Endothelial cell of umbilical vein (primary cell): ENCODE results near the gene PDGFRA. TPM values are rescaled to one million over a fixed set of nuclear protein-coding genes. Genes with fewer than 3 reads are reported as not detected.
A peak's percentile ranks its signal among the peaks of the same experiment; 100 is the strongest.

Experiments
- BruUV-seq: library from RNA; stranded (reverse); fragments of 400-500 nt; replicated peaks from 2 replicates; lab custom pipeline; 2021; lab: Mats Ljungman, UMichigan
- CTCF ChIA-PET: fragments of 300-600, 350-600 bp; sonication (Branson Sonifier 250); formaldehyde crosslinking; loops from one replicate; lab custom pipeline; 2021; ENCODE audit warnings: antibody characterized with exemption, inconsistent platforms; lab: Charles Lee
- POLR2A ChIA-PET: fragments of 300-600, 350-600 bp; sonication (Branson Sonifier 250); formaldehyde crosslinking; loops from one replicate; lab custom pipeline; 2021; ENCODE audit warnings: antibody characterized with exemption, inconsistent platforms; lab: Charles Lee
- DNase-seq: peaks from one replicate; pipeline ENCODE4 v3.0.0-alpha.2; 2011; ENCODE audit warnings: low read depth, low spot score
- FAIRE-seq: peaks from 2 replicates; lab custom pipeline; 2011; peaks lifted over from hg19 to GRCh38; lab: Jason Lieb, UNC
- H2AFZ ChIP-seq: 2 replicates; pipeline ENCODE4 v1.6.0; 2012; ENCODE audit warnings: low read depth, low read length, control low read depth, inconsistent platforms
- H3K27ac ChIP-seq: 2 replicates; pipeline ENCODE4 v1.5.1; 2011; ENCODE audit warnings: low read depth, mild to moderate bottlenecking, control low read depth, low read length, moderate library complexity; ENCODE audit not compliant: insufficient read depth
- H3K27me3 ChIP-seq, 2 experiments: 2 replicates each; pipeline versions ENCODE4 v1.6.0 to v1.6.1; 2011; ENCODE audit warnings: low read length in 2 of 2, mixed read lengths in 1 of 2; ENCODE audit not compliant: control insufficient read depth in 2 of 2, insufficient read depth in 2 of 2
- H3K36me3 ChIP-seq, 2 experiments: 2 replicates in 1 of 2; 3 replicates in 1 of 2; pipeline ENCODE4 v1.5.1; 2011; ENCODE audit warnings: low read length in 2 of 2, mild to moderate bottlenecking in 1 of 2, moderate library complexity in 1 of 2; ENCODE audit not compliant: control insufficient read depth in 2 of 2, insufficient read depth in 2 of 2; ENCODE audit errors: extremely low read depth in 1 of 2
- H3K4me1 ChIP-seq: 3 replicates; pipeline ENCODE4 v1.5.1; 2011; ENCODE audit warnings: mild to moderate bottlenecking, low read length; ENCODE audit not compliant: control insufficient read depth, insufficient read depth; ENCODE audit errors: extremely low read depth
- H3K4me2 ChIP-seq: 2 replicates; pipeline ENCODE4 v1.6.1; 2011; ENCODE audit warnings: low read length, control low read depth, mixed read lengths; ENCODE audit not compliant: insufficient read depth
- H3K4me3 ChIP-seq, 3 experiments: fragments of 200-600 bp in 1 of 3; sonication (generic), shearing (Covaris generic) in 1 of 3; replicated peaks in 1 of 3; 2 replicates each; pipeline ENCODE4 v1.5.1; 2011 to 2016; ENCODE audit warnings: control low read depth in 3 of 3, low read length in 3 of 3, mild to moderate bottlenecking in 2 of 3, inconsistent platforms in 1 of 3, low read depth in 1 of 3, moderate library complexity in 1 of 3; ENCODE audit not compliant: insufficient read depth in 1 of 3
- H3K79me2 ChIP-seq: 2 replicates; pipeline ENCODE4 v1.6.0; 2012; ENCODE audit warnings: low read length, inconsistent platforms; ENCODE audit not compliant: control insufficient read depth, insufficient read depth
- H3K9ac ChIP-seq: replicated peaks from 2 replicates; pipeline ENCODE3; 2011; ENCODE audit warnings: low read length, control low read depth; ENCODE audit not compliant: insufficient read depth; ENCODE audit errors: extremely low read depth
- H3K9me1 ChIP-seq: replicated peaks from 3 replicates; pipeline ENCODE4 v1.6.0; 2011; ENCODE audit warnings: mild to moderate bottlenecking, low read length; ENCODE audit not compliant: control insufficient read depth, insufficient read depth; ENCODE audit errors: extremely low read depth
- H3K9me3 ChIP-seq: replicated peaks from 2 replicates; pipeline ENCODE4 v1.5.1; 2012; ENCODE audit warnings: low read length, inconsistent platforms; ENCODE audit not compliant: control insufficient read depth, insufficient read depth
- H4K20me1 ChIP-seq: replicated peaks from 2 replicates; pipeline ENCODE3; 2011; ENCODE audit warnings: mild to moderate bottlenecking, low read length; ENCODE audit not compliant: control insufficient read depth, insufficient read depth; ENCODE audit errors: extremely low read depth
- CTCF ChIP-seq, 2 donors: IDR thresholded peaks; 1 replicate in 1 of 2; 2 replicates in 1 of 2; pipeline ENCODE4 v1.5.1; 2011; ENCODE audit warnings: low read length in 2 of 2, mild to moderate bottlenecking in 2 of 2, moderate library complexity in 2 of 2, control low read depth in 1 of 2, inconsistent platforms in 1 of 2, low read depth in 1 of 2; ENCODE audit not compliant: insufficient read depth in 1 of 2; ENCODE audit errors: extremely low read depth in 1 of 2
- EZH2 ChIP-seq: IDR thresholded peaks from 2 replicates; pipeline ENCODE4 v1.6.1; 2012; ENCODE audit warnings: borderline replicate concordance, low read depth, mild to moderate bottlenecking, moderate library complexity, low read length, inconsistent platforms; ENCODE audit not compliant: severe bottlenecking
- FOS ChIP-seq: IDR thresholded peaks from 2 replicates; pipeline ENCODE4 v1.6.1; 2011; ENCODE audit warnings: mild to moderate bottlenecking, low read length, moderate library complexity, borderline replicate concordance; ENCODE audit not compliant: insufficient read depth
- GATA2 ChIP-seq: IDR thresholded peaks from 2 replicates; pipeline ENCODE4 v1.7.0; 2011; ENCODE audit warnings: low read depth, mild to moderate bottlenecking, moderate library complexity, mixed read lengths, low read length; ENCODE audit not compliant: insufficient read length, insufficient read depth
- JUN ChIP-seq: IDR thresholded peaks from 2 replicates; pipeline ENCODE4 v1.6.1; 2011; ENCODE audit warnings: borderline replicate concordance, low read depth; ENCODE audit not compliant: insufficient read length, insufficient read depth
- MAX ChIP-seq: IDR thresholded peaks from 2 replicates; pipeline ENCODE4 v1.6.1; 2011; ENCODE audit not compliant: insufficient read depth, insufficient read length
- MYC ChIP-seq: IDR thresholded peaks from one replicate; pipeline ENCODE4 v1.6.1; 2011; ENCODE audit warnings: mild to moderate bottlenecking, low read depth, low read length
- POLR2A ChIP-seq: IDR thresholded peaks from 2 replicates; pipeline ENCODE4 v1.6.1; 2012; ENCODE audit warnings: low read depth, mild to moderate bottlenecking, control low read depth, low read length
- POLR2AphosphoS5 ChIP-seq: IDR thresholded peaks from 2 replicates; pipeline ENCODE4 v1.6.1; 2012; ENCODE audit warnings: low read depth, mild to moderate bottlenecking, control low read depth, low read length, moderate library complexity; ENCODE audit not compliant: insufficient read depth
- dilution Hi-C: fragments of 300-500 bp; cut with MboI; formaldehyde crosslinking; loops from one replicate; pipeline ENCODE4 v1.15.0; 2019; ENCODE audit warnings: low sequenced_read_pairs; ENCODE audit not compliant: extremely low pct_ligation_motif_present
- intact Hi-C: fragments of 100-400 bp; cut with micrococcal nuclease; formaldehyde crosslinking; loops from one replicate; pipeline ENCODE4 v1.10.0; 2022
- polyA plus RNA-seq, 4 experiments: library from polyadenylated mRNA; depleted of rRNA in 3 of 4; stranded (reverse) in 3 of 4; unstranded in 1 of 4; fragments of >200 nt; gene quantifications; 2 replicates each; pipeline versions ENCODE4 v1.2.1 to v1.2.3, GENCODE V29; 2011 to 2012; ENCODE audit warnings: missing spikeins in 1 of 4
- total RNA-seq: library from RNA; stranded (reverse); gene quantifications from 2 replicates; pipeline ENCODE4 v1.2.3, GENCODE V29; 2021

PDGFRA gene
- total and polyA plus RNA-seq, 2 donors (not counting 3 experiments of a cell fraction or from before 2014, with no cell fraction given) = 0.19 to 0.55 TPM

GRCh38 chr4:54276641-54277430 is 47.7 kb downstream of the PDGFRA start:
- H2AFZ ChIP-seq = peak overlapping the region; percentile 27

More at GRCh38 chr4:54276641-54277430, 47.7 kb downstream of the PDGFRA start:
- Histone ChIP-seq H4K20me1 (no peaks in the 10 kb centered on the region), H3K9me3 (no peaks in the 10 kb centered on the region), H3K36me3 (no peaks in the 10 kb centered on the region), H3K4me1 (peaks cover 46% of the 10 kb centered on the region), H3K4me2 (peak overlapping the region; percentile 68), H3K79me2 (no peaks in the 10 kb centered on the region), H3K9me1 (no peaks in the 10 kb centered on the region), H3K27me3 (peaks cover 8 to 13% of the 10 kb centered on the region in 2 experiments), H3K9ac (no peak overlapping the region), H3K27ac (peak overlapping the region; percentile 5), H3K4me3 (peak overlapping the region in 1 of 3 experiments; percentile 14)
- intact Hi-C loops (no loop called here), dilution Hi-C loops (no loop called here)
- peak; percentile 48 for FAIRE-seq
- TF ChIP-seq MAX (no peak), POLR2AphosphoS5 (no peak), CTCF (IDR thresholded peaks at IDR 0.05; ENCODE audit: extremely low read depth in 1 of 2, insufficient read depth in 1 of 2, low read depth in 1 of 2, low read length in 2 of 2) (no peak), POLR2A (no peak), GATA2 (no peak), MYC (no peak), FOS (no peak), EZH2 (no peak), JUN (no peak)
- ChIA-PET POLR2A (no interaction called here), CTCF (interaction anchor here (1.1 to 2.2 kb wide), 5 partner anchors 42 to 1901 kb away, joined by 3 to 14 read pairs (median 4); no protein-coding TSS in a partner anchor)
- BruUV-seq = no TSS peak
- DNase-seq = peak; percentile 60
